ENCODE measurements around the gene ABCA13. TPM values are rescaled to one million over a fixed set of nuclear protein-coding genes. Genes with fewer than 3 reads are reported as not detected.

The ABCA13 gene
- total RNA-seq, 1 donor from 2014 or later = 0.44 TPM

DNA sequence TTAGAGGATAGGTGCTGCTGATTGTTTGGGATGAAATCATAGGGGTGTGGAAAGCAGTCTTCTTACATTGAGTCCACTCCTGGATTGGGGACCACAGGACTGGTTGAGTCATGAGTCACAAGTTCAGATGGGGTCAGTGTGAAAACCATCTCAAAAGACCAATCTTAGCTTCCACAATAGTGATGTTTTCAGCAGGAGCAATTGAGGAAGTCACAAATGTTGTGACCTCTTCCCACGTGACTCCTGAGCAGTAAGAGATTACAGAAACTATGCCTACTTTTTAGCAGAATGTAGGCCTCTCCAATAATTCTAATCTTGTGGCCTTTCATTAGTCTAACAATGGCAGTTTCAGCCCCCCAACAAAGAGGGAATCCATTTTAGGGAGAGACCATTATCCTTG lies 496.1 kb downstream of the ABCA13 start:
- TF ChIP-seq CTCF (IDR thresholded peaks at IDR 0.05; ENCODE audit: unreplicated experiment) = no peak
- Mint-ChIP-seq H3K4me3 (ENCODE audit: unreplicated experiment) (no peak overlapping the region), H3K27ac (ENCODE audit: unreplicated experiment) (no peak overlapping the region), H3K4me1 (ENCODE audit: unreplicated experiment) (no peaks in the 10 kb centered on the region), H3K9me3 (ENCODE audit: unreplicated experiment) (no peaks in the 10 kb centered on the region), H3K36me3 (ENCODE audit: low read depth, unreplicated experiment) (no peaks in the 10 kb centered on the region), H3K27me3 (ENCODE audit: unreplicated experiment) (no peaks in the 10 kb centered on the region)
- no peak for DNase-seq (ENCODE audit: low spot score)

- no peak overlapping the region for H3K4me3 Mint-ChIP-seq (ENCODE audit: unreplicated experiment)
- TF ChIP-seq CTCF (IDR thresholded peaks at IDR 0.05; ENCODE audit: unreplicated experiment) = no peak
- H3K4me1 Mint-ChIP-seq (ENCODE audit: unreplicated experiment) = no peaks in the 10 kb centered on the region
- H3K36me3 Mint-ChIP-seq (ENCODE audit: low read depth, unreplicated experiment) = no peaks in the 10 kb centered on the region
- no peaks in the 10 kb centered on the region for H3K9me3 Mint-ChIP-seq (ENCODE audit: unreplicated experiment)
- no peak for DNase-seq (ENCODE audit: low spot score)
- H3K27me3 Mint-ChIP-seq (ENCODE audit: unreplicated experiment) = peaks cover 2% of the 10 kb centered on the region
- H3K27ac Mint-ChIP-seq (ENCODE audit: unreplicated experiment) = no peak overlapping the region
These were observed 500.4 kb downstream of the ABCA13 start for GRCh38 chr7:48671656-48672055.

GRCh38 chr7:48681006-48681405 lies 509.7 kb downstream of the ABCA13 start:
- Mint-ChIP-seq H3K4me1 (ENCODE audit: unreplicated experiment) (no peaks in the 10 kb centered on the region), H3K27ac (ENCODE audit: unreplicated experiment) (no peak overlapping the region), H3K9me3 (ENCODE audit: unreplicated experiment) (peaks cover under 1% of the 10 kb centered on the region), H3K4me3 (ENCODE audit: unreplicated experiment) (no peak overlapping the region), H3K36me3 (ENCODE audit: low read depth, unreplicated experiment) (no peaks in the 10 kb centered on the region), H3K27me3 (ENCODE audit: unreplicated experiment) (peaks cover 2% of the 10 kb centered on the region)
- no peak for DNase-seq (ENCODE audit: low spot score)
- TF ChIP-seq CTCF (IDR thresholded peaks at IDR 0.05; ENCODE audit: unreplicated experiment) = no peak

DNA sequence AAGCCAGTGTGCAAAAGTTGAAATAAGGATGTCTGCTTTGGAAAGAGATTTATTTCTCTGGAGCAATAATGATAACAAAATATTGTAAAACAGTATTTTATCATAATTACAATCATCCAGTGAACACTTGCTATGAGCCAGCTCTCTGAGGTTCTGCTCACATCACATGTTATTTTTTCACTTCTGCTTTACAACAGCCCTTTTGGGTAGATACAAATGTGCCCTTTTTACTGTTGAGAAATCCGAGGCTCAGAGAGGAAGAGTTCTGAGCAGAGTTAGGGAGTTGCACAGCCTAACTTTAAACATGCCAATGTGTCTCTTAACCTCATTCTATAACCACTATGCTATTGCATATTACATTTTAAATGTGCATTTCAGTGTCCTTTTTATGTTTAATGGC lies 520.5 kb downstream of the ABCA13 start:
- Mint-ChIP-seq H3K4me1 (ENCODE audit: unreplicated experiment) (no peaks in the 10 kb centered on the region), H3K4me3 (ENCODE audit: unreplicated experiment) (no peak overlapping the region), H3K27ac (ENCODE audit: unreplicated experiment) (no peak overlapping the region), H3K27me3 (ENCODE audit: unreplicated experiment) (peaks cover 4% of the 10 kb centered on the region), H3K36me3 (ENCODE audit: low read depth, unreplicated experiment) (no peaks in the 10 kb centered on the region), H3K9me3 (ENCODE audit: unreplicated experiment) (no peaks in the 10 kb centered on the region)
- no peak for DNase-seq (ENCODE audit: low spot score)
- no peak for TF ChIP-seq CTCF (IDR thresholded peaks at IDR 0.05; ENCODE audit: unreplicated experiment)

Other genes with a start within 250 kb of the ABCA13 start
- 4.8 TPM for gene PKD1L1, start 223.0 kb upstream of the ABCA13 start, total RNA-seq (ENCODE audit: unreplicated experiment)
- gene HUS1, start 191.8 kb upstream of the ABCA13 start, total RNA-seq (ENCODE audit: unreplicated experiment) = 27.4 TPM
- not detected for gene SUN3, start 142.4 kb upstream of the ABCA13 start, total RNA-seq (ENCODE audit: unreplicated experiment)
- gene C7orf57, start 135.9 kb upstream of the ABCA13 start, total RNA-seq (ENCODE audit: unreplicated experiment) = not detected
- gene UPP1, start 82.2 kb upstream of the ABCA13 start, total RNA-seq (ENCODE audit: unreplicated experiment) = 77.4 TPM

Data from endothelial cell (in vitro differentiated cells).